Activated CD4-positive, alpha-beta T cell treated with anti-CD3 and anti-CD28 coated beads for 36 hours (primary cell): ENCODE measurements around the gene MYEOV. TPM values are rescaled to one million over a fixed set of nuclear protein-coding genes. Genes with fewer than 3 reads are reported as not detected.

Experiments used
- ATAC-seq: fragments of 200-7000 bp; cut with Tn5 transposase; one replicate; pipeline ENCODE4 v1.10.0; 2021; ENCODE audit warnings: mild to moderate bottlenecking, moderate library complexity
- CTCF ChIA-PET: fragments of 350-600 bp; sonication (Branson Sonifier 250); formaldehyde crosslinking; loops from one replicate; lab custom pipeline; 2021; ENCODE audit warnings: antibody characterized with exemption; lab: Charles Lee
- POLR2A ChIA-PET: fragments of 350-600 bp; sonication (Branson Sonifier 250); formaldehyde crosslinking; loops from one replicate; lab custom pipeline; 2021; ENCODE audit warnings: antibody characterized with exemption, inconsistent platforms; lab: Charles Lee
- DNase-seq: peaks from one replicate; pipeline ENCODE4 v3.0.0-alpha.2; 2020
- H3K27ac Mint-ChIP-seq: one replicate; pipeline ENCODE4 v1.8.0; 2021; ENCODE audit warnings: mixed read lengths
- H3K27me3 Mint-ChIP-seq: one replicate; pipeline ENCODE4 v1.8.0; 2021; ENCODE audit warnings: mixed read lengths
- H3K36me3 Mint-ChIP-seq: one replicate; pipeline ENCODE4 v1.8.0; 2021; ENCODE audit warnings: low read depth, mixed read lengths
- H3K4me1 Mint-ChIP-seq: one replicate; pipeline ENCODE4 v1.8.0; 2021; ENCODE audit warnings: mixed read lengths
- H3K4me3 Mint-ChIP-seq: one replicate; pipeline ENCODE4 v1.8.0; 2021; ENCODE audit warnings: mild to moderate bottlenecking, moderate library complexity, mixed read lengths
- H3K9me3 Mint-ChIP-seq: one replicate; pipeline ENCODE4 v1.8.0; 2021; ENCODE audit warnings: low read depth, mixed read lengths
- intact Hi-C, 2 experiments: fragments of 100-400 bp; cut with DNase I in 1 of 2; cut with micrococcal nuclease in 1 of 2; formaldehyde crosslinking; loops; one replicate each; pipeline versions ENCODE4 v1.14.2 to v1.15.1; 2022 to 2024; cut with DNase I, micrococcal nuclease
- total RNA-seq, 2 experiments: library from RNA; stranded (reverse); gene quantifications; one replicate each; pipeline ENCODE4 v1.2.3, GENCODE V29; 2021

The MYEOV gene
- total RNA-seq, result not detected

DNA sequence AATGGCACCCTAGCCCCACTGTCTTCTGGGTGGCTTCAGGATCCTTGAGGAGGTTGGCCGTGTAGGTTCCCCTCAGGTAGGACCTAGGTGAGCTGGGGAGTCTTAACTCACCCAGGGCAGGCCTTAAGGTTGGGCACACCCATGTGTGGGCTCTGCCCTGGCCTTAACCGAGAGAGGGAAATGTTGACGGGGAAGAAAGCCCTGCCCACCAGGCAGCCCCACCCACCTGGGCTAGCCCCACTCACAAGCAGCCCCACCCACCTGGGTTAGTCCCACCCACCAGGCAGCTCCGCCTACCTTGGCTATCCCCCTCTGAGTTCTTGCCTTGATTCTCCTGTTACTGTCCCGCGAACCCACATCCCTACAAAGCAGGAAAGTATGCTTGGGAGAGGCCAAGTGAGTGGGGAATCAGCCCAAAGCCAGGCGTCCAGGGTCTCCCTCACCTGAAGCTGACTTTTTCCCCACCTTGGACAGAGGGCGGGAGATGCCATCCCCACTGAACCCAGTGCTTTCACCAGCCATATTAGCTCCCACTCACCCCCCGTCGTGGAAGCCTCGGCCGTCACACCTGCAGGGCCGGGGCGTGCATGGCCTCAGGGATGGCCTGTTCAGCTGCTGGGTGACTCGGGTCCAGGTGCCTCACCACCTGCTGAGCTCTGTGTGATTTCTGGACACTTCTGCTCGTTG lies at the start of gene MYEOV:
MYEOV (plus strand) TSS at position 337 of the 687 bp plus-strand sequence. CDS start 1,200 bp downstream, outside the sequence.
- peak; percentile 52 for ATAC-seq
- intact Hi-C loops, result loop anchor here (2.0 to 10.0 kb wide), 3 partner anchors 189 to 381 kb away; partner anchors contain the start of gene LTO1 (in 1 of the 2)
- Mint-ChIP-seq H3K9me3 (no peaks in the 10 kb centered on the region), H3K4me1 (peaks cover 41% of the 10 kb centered on the region), H3K36me3 (no peaks in the 10 kb centered on the region), H3K27me3 (no peaks in the 10 kb centered on the region), H3K27ac (no peak within 1 kb of the TSS), H3K4me3 (no peak within 1 kb of the TSS)
- CTCF ChIA-PET, result interaction anchor here (1.0 to 1.4 kb wide), 2 partner anchors 36 to 43 kb away, joined by 3 to 4 read pairs; no protein-coding TSS in a partner anchor
- DNase-seq, result peak; percentile 70
- POLR2A ChIA-PET, result no interaction called here

GRCh38 chr11:69244266-69244665 lies 49.7 kb upstream of the MYEOV start:
- ChIA-PET CTCF (interaction anchor here (0.7 to 1.2 kb wide), 3 partner anchors 14 to 109 kb away, joined by 3 read pairs; no protein-coding TSS in a partner anchor), POLR2A (interaction anchor here (0.6 kb wide), 1 partner anchor 54 kb away, joined by 3 read pairs; no protein-coding TSS in a partner anchor)
- intact Hi-C loops, result no loop called here
- Mint-ChIP-seq H3K27me3 (no peaks in the 10 kb centered on the region), H3K9me3 (peaks cover 2% of the 10 kb centered on the region), H3K36me3 (no peaks in the 10 kb centered on the region), H3K4me1 (peaks cover 26% of the 10 kb centered on the region), H3K27ac (no peak overlapping the region), H3K4me3 (no peak overlapping the region)
- DNase-seq (no peak), ATAC-seq (no peak)

GRCh38 chr11:69245041-69245440 lies 48.9 kb upstream of the MYEOV start:
- ChIA-PET POLR2A (interaction anchor here (0.6 kb wide), 1 partner anchor 53 kb away, joined by 3 read pairs; no protein-coding TSS in a partner anchor), CTCF (interaction anchor here (0.6 to 0.7 kb wide), 2 partner anchors 13 to 18 kb away, joined by 3 read pairs; no protein-coding TSS in a partner anchor)
- Mint-ChIP-seq H3K27me3 (no peaks in the 10 kb centered on the region), H3K9me3 (peaks cover 2% of the 10 kb centered on the region), H3K27ac (no peak overlapping the region), H3K4me1 (peaks cover 20% of the 10 kb centered on the region), H3K36me3 (no peaks in the 10 kb centered on the region), H3K4me3 (no peak overlapping the region)
- DNase-seq (no peak), ATAC-seq (no peak)
- intact Hi-C loops, result no loop called here

GRCh38 chr11:69245491-69246345 lies 48.2 kb upstream of the MYEOV start:
- peaks cover 2% of the 10 kb centered on the region for H3K9me3 Mint-ChIP-seq
- H3K4me1 Mint-ChIP-seq, result peaks cover 15% of the 10 kb centered on the region
- DNase-seq, result no peak
- no peaks in the 10 kb centered on the region for H3K36me3 Mint-ChIP-seq
- intact Hi-C loops, result no loop called here
- H3K27ac Mint-ChIP-seq, result no peak overlapping the region
- CTCF ChIA-PET, result no interaction called here
- no peak overlapping the region for H3K4me3 Mint-ChIP-seq
- POLR2A ChIA-PET, result no interaction called here
- no peak for ATAC-seq
- no peaks in the 10 kb centered on the region for H3K27me3 Mint-ChIP-seq

DNA sequence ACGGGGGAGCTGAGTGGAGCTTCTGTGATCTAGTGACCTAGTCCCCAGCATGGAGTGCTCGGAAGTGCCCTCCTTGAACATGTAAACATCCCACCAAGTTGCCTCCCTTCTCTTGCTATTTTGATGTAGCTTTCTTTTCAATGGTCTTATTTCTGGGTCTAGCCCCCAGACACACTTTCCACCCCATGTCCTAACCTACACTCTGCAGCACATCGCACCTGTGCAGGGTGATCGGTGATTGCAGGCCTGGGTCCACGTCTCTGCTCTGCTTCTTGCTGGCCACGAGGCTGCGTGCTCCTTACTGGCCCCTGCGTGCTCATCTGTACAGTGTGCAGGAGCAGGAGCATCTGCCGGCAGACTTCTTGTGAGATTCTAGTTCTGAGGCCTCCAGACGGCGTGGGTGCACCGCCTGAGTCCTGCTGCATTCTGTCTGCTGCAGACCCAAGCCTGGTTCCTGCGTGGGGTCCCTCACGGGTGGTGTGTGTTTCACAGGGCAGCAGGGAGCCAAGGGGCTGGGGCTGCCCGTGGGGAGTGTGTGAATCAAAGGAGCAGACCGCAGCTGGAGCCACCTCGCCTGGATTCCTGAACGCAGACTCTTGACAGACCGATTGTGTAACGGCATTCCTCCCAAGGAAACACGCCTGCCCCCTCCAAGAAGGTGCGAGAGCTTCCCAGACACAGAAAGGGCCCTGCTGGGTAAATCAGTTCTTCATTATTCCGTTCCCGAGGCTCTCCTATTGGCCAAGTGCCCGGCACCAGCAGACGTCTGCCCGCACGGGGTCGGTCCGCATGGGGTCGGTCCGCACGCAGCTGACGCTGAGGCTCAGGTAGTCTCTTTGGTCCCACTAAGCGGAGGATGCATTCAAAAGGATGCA lies 44.4 kb upstream of the MYEOV start:
- CTCF ChIA-PET, result no interaction called here
- H3K27ac Mint-ChIP-seq, result no peak overlapping the region
- intact Hi-C loops, result no loop called here
- no peak for DNase-seq
- no peak for ATAC-seq
- peaks cover 2% of the 10 kb centered on the region for H3K27me3 Mint-ChIP-seq
- POLR2A ChIA-PET, result no interaction called here
- no peak overlapping the region for H3K4me3 Mint-ChIP-seq
- H3K36me3 Mint-ChIP-seq, result no peaks in the 10 kb centered on the region
- no peaks in the 10 kb centered on the region for H3K4me1 Mint-ChIP-seq
- H3K9me3 Mint-ChIP-seq, result no peaks in the 10 kb centered on the region

DNA sequence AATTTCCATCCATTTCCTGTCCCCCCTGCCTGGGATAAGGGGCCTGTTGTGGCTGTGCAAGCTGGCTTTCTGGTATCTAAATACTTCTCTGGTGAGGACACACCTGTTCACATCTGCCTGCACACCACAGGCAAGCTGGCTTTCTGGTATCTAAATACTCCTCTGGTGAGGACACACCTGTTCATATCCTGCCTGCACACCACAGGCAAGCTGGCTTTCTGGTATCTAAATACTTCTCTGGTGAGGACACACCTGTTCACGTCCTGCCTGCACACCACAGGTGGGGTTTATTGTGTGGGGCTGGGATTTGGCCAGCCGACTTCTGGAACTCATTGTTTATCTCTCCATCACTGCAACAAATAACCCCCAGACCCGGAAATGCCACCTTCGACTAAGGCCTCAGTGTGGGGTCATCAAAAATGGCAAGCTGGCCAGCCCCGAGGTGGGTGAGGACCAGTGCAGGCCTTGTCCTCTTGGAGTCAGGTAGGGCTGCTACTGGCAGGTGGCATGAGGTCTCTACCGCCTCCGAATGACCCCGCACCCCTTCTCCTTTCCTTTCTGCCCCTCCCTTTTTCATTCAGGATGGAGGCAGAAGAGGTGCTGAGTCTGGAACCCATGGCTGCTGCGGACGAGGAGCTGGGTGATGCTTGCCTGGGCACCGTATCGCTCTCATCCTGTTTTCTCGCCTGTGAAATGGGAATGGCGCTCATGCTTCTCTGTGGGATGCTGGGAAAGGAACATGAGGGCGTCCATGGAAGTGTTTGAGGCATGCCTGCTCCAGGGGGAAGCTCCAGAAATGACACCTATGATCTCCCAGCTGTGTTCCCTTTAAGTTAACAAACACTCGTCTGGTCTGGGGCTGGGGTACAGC lies 43.5 kb upstream of the MYEOV start:
- POLR2A ChIA-PET, result interaction anchor here (0.6 kb wide), 1 partner anchor 20 kb away, joined by 3 read pairs; no protein-coding TSS in a partner anchor
- no peaks in the 10 kb centered on the region for H3K9me3 Mint-ChIP-seq
- intact Hi-C loops, result no loop called here
- H3K27ac Mint-ChIP-seq, result no peak overlapping the region
- H3K4me3 Mint-ChIP-seq, result no peak overlapping the region
- ATAC-seq (no peak), DNase-seq (no peak)
- no peaks in the 10 kb centered on the region for H3K36me3 Mint-ChIP-seq
- H3K27me3 Mint-ChIP-seq, result peaks cover 2% of the 10 kb centered on the region
- no peaks in the 10 kb centered on the region for H3K4me1 Mint-ChIP-seq
- CTCF ChIA-PET, result no interaction called here

- ChIA-PET POLR2A (interaction anchor here (0.6 kb wide), 1 partner anchor 20 kb away, joined by 3 read pairs; no protein-coding TSS in a partner anchor), CTCF (no interaction called here)
- Mint-ChIP-seq H3K9me3 (peaks cover 4% of the 10 kb centered on the region), H3K36me3 (no peaks in the 10 kb centered on the region), H3K4me3 (no peak overlapping the region), H3K27me3 (peaks cover 2% of the 10 kb centered on the region), H3K4me1 (no peaks in the 10 kb centered on the region), H3K27ac (no peak overlapping the region)
- intact Hi-C loops, result no loop called here
- no peak for ATAC-seq
- DNase-seq, result no peak
These were observed 42.9 kb upstream of the MYEOV start for GRCh38 chr11:69251057-69251393.

DNA sequence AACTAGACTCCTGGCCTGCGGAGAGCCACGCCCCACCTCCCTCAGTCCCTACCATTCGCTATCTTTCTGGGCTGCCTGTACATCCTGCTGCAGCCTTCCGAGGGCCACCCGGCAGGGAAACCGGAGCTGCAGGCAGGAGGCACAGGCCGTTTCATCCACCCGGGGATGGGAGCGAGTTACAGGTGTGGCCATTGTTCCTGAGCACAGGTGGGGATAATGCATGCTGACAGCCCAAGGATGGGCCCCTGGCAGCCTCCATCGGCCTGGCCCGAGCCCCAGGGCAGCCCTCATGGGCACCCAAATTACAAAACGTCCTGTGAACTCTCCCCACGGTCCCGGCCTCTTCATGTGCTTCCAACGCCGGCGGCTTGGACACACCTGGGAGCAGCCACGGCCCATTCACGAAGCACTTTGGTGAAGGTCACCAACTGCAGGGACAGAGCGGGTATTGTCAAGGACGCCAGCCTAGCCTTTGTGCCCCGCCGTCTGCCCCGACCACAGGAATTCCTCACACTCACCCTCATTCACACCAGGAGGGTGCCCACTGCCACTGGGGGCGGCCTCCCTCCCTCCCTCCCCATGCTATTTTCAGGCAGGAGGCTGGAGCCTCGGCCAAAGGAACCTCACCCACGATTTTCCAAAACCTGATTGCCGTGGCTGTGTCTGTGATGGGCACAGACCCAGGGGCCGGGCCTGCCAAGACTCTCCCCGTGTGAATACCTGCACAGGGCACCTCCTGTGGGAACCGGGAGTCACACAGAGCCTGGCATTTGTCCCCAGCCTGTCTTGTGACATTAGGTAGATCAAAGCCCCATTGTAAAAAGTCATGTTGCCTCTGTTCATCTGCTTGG lies 42.1 kb upstream of the MYEOV start:
- peaks cover 2% of the 10 kb centered on the region for H3K27me3 Mint-ChIP-seq
- intact Hi-C loops, result no loop called here
- H3K27ac Mint-ChIP-seq, result no peak overlapping the region
- DNase-seq, result no peak
- H3K4me3 Mint-ChIP-seq, result no peak overlapping the region
- H3K36me3 Mint-ChIP-seq, result no peaks in the 10 kb centered on the region
- CTCF ChIA-PET, result no interaction called here
- peaks cover 6% of the 10 kb centered on the region for H3K9me3 Mint-ChIP-seq
- ATAC-seq, result no peak
- POLR2A ChIA-PET, result no interaction called here
- no peaks in the 10 kb centered on the region for H3K4me1 Mint-ChIP-seq

- Mint-ChIP-seq H3K9me3 (peaks cover 6% of the 10 kb centered on the region), H3K4me3 (no peak overlapping the region), H3K27ac (no peak overlapping the region), H3K4me1 (no peaks in the 10 kb centered on the region), H3K27me3 (peaks cover 2% of the 10 kb centered on the region), H3K36me3 (no peaks in the 10 kb centered on the region)
- CTCF ChIA-PET, result no interaction called here
- ATAC-seq (no peak), DNase-seq (no peak)
- intact Hi-C loops, result no loop called here
- POLR2A ChIA-PET, result no interaction called here
These were observed 41.5 kb upstream of the MYEOV start for GRCh38 chr11:69252490-69252837.

GRCh38 chr11:69253028-69253427 lies 40.9 kb upstream of the MYEOV start:
- POLR2A ChIA-PET, result no interaction called here
- Mint-ChIP-seq H3K4me3 (no peak overlapping the region), H3K4me1 (peaks cover 5% of the 10 kb centered on the region), H3K27ac (no peak overlapping the region), H3K27me3 (peaks cover 2% of the 10 kb centered on the region), H3K36me3 (no peaks in the 10 kb centered on the region), H3K9me3 (peaks cover 6% of the 10 kb centered on the region)
- ATAC-seq, result no peak
- DNase-seq, result no peak
- CTCF ChIA-PET, result no interaction called here
- intact Hi-C loops, result no loop called here
